ENCODE results near the gene CGREF1. TPM values are rescaled to one million over a fixed set of nuclear protein-coding genes. Genes with fewer than 3 reads are reported as not detected.
A peak's percentile ranks its signal among the peaks of the same experiment; 100 is the strongest.

The CGREF1 gene
- polyA plus RNA-seq, 4 donors, result 5.4 to 7.3 (median 6.5) TPM

DNA sequence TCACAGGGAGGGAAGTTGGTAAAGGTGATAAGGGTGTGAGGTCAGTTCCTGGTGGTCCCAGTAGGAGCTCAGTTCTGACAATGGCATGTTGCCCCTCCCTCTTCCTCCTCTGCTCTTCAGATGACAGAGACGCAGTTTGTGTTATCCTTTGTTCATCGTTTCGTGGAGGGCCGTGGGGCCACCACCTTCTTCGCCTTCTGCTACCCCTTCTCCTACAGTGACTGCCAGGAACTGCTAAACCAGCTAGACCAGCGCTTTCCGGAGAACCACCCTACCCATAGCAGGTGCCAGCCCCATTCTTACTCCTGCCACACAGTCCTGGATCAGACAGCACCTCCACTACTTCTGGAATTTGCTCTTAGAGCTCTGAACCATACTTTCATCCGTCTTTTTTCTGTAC lies 65.2 kb downstream of the CGREF1 start:
- no peak for DNase-seq (ENCODE audit: low read depth in 4 of 4, low spot score in 2 of 4)

DNA sequence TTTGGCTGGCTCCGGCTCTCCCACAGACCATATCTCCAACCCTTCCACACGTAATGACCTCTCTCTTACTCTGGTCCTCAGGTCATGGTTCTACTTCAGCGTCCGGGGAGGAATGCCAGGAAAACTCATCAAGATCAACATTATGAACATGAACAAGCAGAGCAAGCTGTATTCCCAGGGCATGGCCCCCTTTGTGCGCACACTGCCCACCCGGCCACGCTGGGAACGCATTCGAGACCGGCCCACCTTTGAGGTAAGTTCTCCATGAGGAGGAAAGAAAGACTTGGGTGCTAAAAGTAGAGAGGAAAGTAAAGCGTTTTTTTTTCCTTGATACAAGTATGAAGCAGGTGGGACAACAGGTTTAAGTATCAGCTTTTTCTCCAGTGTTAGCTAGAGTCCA lies 65.6 kb downstream of the CGREF1 start:
- no peak for DNase-seq (ENCODE audit: low read depth in 4 of 4, low spot score in 2 of 4)

DNA sequence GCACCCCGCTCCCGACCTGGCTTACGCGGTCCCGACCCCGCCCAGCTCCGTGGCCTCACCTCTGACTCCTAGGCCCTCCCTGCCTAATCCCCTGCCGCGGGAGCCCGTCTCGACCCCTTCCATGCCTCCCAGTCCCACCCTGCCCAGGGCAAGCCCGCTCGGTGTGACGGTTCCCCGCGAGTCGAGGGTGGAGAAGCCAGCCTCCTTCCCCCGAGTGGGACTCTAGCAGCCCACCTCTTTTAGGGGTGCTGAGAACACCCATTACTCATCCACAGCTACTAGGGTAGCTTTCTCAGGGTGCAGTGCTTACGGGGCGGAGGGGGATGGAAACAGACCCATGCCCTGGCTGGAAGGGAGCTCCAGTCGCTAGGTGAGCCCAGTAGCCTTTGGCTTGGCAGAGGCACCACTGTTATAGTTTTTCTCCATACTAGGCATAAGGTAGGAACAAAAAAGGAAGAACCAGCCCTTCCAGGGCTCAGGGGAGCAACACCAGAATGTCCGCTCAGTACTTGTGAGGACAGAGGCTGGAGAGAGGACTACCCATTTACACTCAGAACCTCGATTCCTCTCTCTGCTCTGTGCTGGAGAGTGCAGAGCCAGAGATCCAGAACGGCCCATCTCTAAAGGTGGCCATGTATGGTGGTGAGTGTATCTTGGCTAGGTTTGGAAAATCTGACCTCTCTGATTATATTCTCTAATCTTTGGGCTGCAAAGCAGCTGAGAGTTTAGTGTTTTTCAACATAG lies 66.9 kb downstream of the CGREF1 start:
- DNase-seq (ENCODE audit: low read depth in 4 of 4, low spot score in 2 of 4), result no peak

DNA sequence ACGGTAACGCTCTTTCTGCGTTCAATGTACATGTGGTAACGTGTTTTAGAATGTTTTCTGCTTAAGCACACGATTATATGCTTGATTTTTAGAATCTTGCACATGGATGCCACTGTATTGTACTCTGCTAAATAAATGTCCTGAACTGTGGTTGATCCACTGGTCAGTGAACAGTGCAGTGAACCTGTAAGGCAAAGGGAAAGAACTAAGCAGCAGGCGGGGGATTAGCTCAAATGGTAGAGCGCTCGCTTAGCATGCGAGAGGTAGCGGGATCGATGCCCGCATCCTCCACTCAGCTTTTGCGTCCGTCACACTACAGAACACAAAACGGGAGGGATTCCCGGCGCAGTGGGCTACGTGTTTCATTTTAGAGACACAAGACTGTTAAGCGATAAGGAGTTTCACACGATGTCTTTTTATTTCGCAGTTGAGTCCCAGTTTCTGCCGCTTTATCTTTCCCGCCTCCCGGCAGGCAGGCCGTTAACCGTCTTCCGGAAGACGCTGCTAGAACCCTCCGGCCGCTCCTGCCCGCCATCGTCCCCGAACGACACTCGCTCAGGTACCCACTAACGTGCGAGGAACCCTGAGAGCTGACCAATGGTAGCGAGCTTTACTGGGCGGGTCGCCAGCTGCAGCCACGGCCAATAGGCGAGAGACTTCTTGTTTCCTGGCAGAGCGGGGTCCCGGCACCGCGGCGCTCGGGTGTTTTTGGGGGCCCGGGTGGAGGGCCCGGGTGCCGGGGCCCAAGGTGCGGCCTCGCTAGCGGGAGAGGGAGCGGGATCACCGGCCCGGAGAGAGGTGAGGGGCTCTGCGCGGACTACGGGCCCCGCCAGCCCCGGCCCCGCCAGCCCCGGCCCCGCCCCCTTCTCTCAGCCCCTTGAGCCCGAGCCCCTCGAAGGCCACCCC lies 67.7 kb downstream of the CGREF1 start, which contains the start of gene AGBL5:
AGBL5 (plus strand) TSS at position 673 of the 906 bp plus-strand sequence. CDS start 1,291 bp downstream, outside the sequence.
- peak; percentile 86 to 97 (median 90) for DNase-seq (ENCODE audit: low read depth in 4 of 4, low spot score in 2 of 4)

Other genes starting within 250 kb of the CGREF1 start
- 10 to 100 TPM; 11.2 to 16.6 (median 13.6) TPM for gene MAPRE3, start 148.5 kb downstream of the CGREF1 start, polyA plus RNA-seq (ENCODE audit: insufficient read length in 4 of 4)
- 10 to 100 TPM; 52.6 to 75.7 (median 61.0) TPM for gene TMEM214, start 86.2 kb downstream of the CGREF1 start, polyA plus RNA-seq (ENCODE audit: insufficient read length in 4 of 4)
- 10 to 100 TPM; 58.7 to 71.0 (median 65.6) TPM for gene AGBL5, start 67.5 kb downstream of the CGREF1 start, polyA plus RNA-seq (ENCODE audit: insufficient read length in 4 of 4)
- 100 to 1,000 TPM; 222 to 297 (median 264) TPM for gene OST4, start 47.5 kb downstream of the CGREF1 start, polyA plus RNA-seq (ENCODE audit: insufficient read length in 4 of 4)
- gene EMILIN1, start 40.5 kb downstream of the CGREF1 start, polyA plus RNA-seq (ENCODE audit: insufficient read length in 4 of 4), result 100 to 1,000 TPM in 2 of 4 donors, 10 to 100 TPM in 2; 75.5 to 182 (median 99.1) TPM
- gene KHK, start 32.4 kb downstream of the CGREF1 start, polyA plus RNA-seq (ENCODE audit: insufficient read length in 4 of 4), result 10 to 100 TPM; 45.4 to 55.6 (median 52.0) TPM
- gene ABHD1, start 4.7 kb upstream of the CGREF1 start, polyA plus RNA-seq (ENCODE audit: insufficient read length in 4 of 4), result 1 to 10 TPM in 3 of 4 donors, under 1 TPM in 1; 0.99 to 2.0 (median 1.3) TPM
- gene PREB, start 15.5 kb upstream of the CGREF1 start, polyA plus RNA-seq (ENCODE audit: insufficient read length in 4 of 4), result 10 to 100 TPM; 46.6 to 54.1 (median 52.2) TPM
- gene PRR30, start 20.3 kb upstream of the CGREF1 start, polyA plus RNA-seq (ENCODE audit: insufficient read length in 4 of 4), result not detected
- under 1 TPM; 0.42 to 0.76 (median 0.70) TPM for gene TCF23, start 29.9 kb upstream of the CGREF1 start, polyA plus RNA-seq (ENCODE audit: insufficient read length in 4 of 4)
- gene ATRAID, start 92.9 kb upstream of the CGREF1 start, polyA plus RNA-seq (ENCODE audit: insufficient read length in 4 of 4), result 100 to 1,000 TPM; 144 to 186 (median 158) TPM
- gene SLC5A6, start 93.1 kb upstream of the CGREF1 start, polyA plus RNA-seq (ENCODE audit: insufficient read length in 4 of 4), result 10 to 100 TPM; 29.6 to 48.6 (median 39.4) TPM
- 10 to 100 TPM; 34.7 to 63.8 (median 46.3) TPM for gene CAD, start 98.2 kb upstream of the CGREF1 start, polyA plus RNA-seq (ENCODE audit: insufficient read length in 4 of 4)
- gene SLC30A3, start 143.9 kb upstream of the CGREF1 start, polyA plus RNA-seq (ENCODE audit: insufficient read length in 4 of 4), result 10 to 100 TPM in 1 of 4 donors, 1 to 10 TPM in 3; 5.3 to 11.2 (median 7.0) TPM
- 1 to 10 TPM in 2 of 4 donors, under 1 TPM in 2; 0.43 to 1.6 (median 0.83) TPM for gene DNAJC5G, start 156.3 kb upstream of the CGREF1 start, polyA plus RNA-seq (ENCODE audit: insufficient read length in 4 of 4)
- gene TRIM54, start 163.3 kb upstream of the CGREF1 start, polyA plus RNA-seq (ENCODE audit: insufficient read length in 4 of 4), result 1 to 10 TPM; 3.4 to 8.7 (median 4.7) TPM
- 1 to 10 TPM in 2 of 4 donors, under 1 TPM in 2; 0.59 to 1.5 (median 1.1) TPM for gene UCN, start 189.3 kb upstream of the CGREF1 start, polyA plus RNA-seq (ENCODE audit: insufficient read length in 4 of 4)
- gene MPV17, start 204.0 kb upstream of the CGREF1 start, polyA plus RNA-seq (ENCODE audit: insufficient read length in 4 of 4), result 10 to 100 TPM; 69.5 to 93.3 (median 80.5) TPM
- gene GTF3C2, start 237.6 kb upstream of the CGREF1 start, polyA plus RNA-seq (ENCODE audit: insufficient read length in 4 of 4), result 10 to 100 TPM; 65.4 to 82.3 (median 73.2) TPM